Stimulated activated CD8-positive, alpha-beta memory T cell treated with anti-CD3 and anti-CD28 coated beads, Interleukin-4, amount 100 ng/mL, for 4 hours (primary cell): ENCODE data around the gene ROR1.

Source experiments
- DNase-seq, 2 donors: peaks; one replicate each; pipeline ENCODE4 v3.0.0-alpha.2; 2020; ENCODE audit warnings: low read depth in 2 of 2, low spot score in 1 of 2

ROR1 gene

DNA sequence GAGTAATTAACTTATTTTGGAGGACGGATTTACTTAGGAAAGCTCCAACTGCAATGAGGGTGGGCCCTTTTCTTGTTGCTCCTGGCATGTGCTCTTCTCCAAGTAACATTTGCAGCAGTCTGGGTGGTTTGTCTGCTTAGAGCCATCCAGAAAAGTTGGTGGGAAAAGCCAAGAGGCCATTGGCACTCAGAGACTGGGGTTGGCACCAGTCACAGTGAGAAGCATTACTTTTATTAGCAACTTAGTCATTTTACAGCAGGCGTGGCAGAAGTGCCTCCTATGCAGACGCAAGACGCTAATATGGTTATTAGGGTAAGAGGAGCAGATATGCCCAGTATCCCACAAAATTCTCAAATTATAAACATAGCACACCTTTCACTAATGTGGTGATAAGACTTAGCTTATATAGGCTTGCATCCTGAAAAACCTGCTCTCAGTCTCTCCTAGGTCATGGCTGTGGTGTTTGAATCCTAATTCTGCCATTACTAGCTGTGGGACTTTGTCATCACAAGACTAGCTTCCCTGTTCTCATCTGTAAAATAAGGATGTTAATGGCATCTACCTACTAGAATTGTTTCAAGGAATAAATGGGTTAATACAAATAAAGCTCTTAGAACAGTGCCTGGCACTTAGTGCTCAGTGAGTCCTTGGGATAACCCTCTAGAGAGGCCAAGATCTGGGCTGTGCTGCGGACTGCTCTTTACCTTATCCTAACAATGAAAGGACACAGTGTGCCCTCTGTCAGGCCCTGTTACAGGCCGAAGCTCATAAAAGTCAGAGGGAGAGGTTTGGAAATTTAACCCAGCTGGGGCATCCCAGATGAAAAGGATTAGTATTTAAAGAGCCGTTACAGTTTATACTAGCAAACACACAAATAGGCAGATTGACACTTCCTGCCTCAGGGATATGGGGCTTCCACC lies 154.6 kb downstream of the ROR1 start:
- no peak for DNase-seq

DNA sequence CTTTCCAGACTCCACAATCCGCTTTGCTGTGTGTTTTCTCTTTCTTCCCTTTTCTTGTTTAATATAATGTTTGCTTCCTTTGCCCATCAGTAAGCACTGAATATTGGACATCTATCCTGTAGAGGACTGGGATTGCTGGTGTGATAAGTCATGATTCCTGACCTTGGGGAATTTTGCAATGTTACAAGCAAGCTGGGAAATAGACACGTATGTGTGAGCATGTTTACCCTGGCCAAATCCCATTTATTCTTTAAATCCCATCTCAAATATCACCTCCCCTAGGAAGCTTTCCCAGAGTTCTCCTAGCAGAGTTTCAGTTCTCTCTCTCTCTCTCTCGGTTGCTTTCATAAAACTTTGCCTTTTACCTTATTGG lies 155.3 kb downstream of the ROR1 start:
- DNase-seq, result no peak

DNA sequence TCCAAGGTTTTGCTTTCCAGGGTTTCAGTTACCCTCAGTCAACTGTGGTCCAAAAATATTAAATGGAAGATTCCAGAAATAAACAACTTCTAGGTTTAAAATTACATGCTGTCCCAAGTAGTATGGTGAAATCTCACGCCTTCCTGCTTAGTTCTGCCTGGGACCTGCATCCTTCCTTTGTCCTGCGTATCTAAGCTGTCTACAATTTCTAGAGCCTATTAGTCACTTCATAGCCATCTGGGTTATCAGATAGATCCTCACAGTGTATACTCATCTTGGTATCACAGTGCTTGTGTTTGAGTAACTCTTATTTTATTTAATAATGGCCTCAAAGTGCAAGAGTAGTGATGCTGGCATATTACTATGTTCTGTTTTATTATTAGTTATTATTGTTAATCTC lies 157.7 kb downstream of the ROR1 start:
- DNase-seq, result no peak

DNA sequence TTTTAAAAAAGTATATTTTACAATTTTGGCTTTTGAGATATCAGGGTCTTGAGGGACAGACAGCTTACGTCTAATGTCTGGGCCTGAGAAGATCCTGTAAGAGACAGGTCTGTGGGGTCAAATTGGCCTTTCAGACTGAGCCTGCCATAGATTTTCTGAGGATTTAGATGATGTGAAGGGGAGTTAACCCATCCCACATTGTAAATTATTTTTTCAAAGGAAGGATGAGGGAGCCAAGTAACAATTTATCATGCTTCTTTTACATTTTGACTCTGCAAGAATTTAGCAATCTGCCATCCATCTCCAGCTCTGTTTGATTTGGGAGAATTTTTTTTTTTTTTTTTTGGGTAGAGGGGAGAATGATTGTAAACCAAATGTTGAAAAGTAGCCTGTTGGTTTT lies 160.9 kb downstream of the ROR1 start:
- DNase-seq, result no peak

DNA sequence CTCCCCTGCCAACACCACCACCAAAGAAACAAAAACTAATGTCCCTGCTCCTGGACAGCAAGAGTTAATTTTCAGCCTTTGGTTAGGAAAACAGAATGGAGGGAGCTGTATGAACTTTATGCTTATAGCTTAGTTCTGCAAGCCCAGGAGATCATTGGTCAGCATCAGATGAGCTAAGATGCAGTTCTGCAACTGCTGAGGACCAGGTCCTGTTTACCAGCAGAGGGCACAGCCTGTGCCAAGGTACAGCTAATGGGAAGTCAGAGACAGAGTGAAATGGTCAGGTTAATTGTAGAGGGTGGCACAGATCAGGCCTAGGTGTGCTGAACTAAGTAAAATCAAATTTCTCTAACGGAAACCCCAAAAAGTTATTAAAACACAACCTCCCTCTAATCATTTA lies 161.3 kb downstream of the ROR1 start:
- no peak for DNase-seq

DNA sequence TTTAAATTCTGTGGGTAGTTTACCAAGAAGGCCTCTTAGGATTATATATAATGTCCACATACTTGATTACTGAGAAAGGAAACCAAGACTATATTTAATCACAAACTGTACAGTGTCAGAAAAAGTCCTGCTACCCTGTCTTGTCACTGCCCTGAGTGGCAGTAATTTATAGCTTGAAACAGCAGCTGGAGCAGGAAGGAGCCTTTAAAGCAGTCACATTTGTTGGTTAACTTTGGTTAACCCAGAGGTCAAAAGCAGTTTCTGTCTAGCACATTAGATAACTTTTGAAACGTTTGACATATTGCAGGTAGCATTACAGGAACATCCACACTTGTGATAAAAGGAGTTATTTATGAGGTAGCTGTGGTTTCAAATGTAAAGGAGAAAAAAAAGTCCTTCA lies 161.7 kb downstream of the ROR1 start:
- no peak for DNase-seq

DNA sequence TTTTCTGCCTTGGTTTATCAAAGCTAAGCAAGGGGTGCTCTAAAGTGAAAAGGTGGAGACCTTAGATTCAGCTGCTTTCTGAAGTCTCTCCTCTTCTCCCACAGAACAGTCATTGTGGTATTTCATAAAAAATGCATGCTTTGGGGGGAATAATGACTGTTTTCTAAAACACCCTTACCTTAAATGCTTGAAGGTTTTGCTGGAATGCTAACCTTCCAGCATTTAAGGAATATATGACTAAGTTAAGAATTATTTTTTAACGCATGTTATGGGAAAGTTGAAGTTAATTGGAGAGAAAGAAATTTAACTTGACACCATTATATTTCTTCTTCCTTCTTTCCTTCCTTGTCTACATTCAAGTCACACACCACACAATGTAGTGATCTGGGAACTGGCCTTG lies 162.5 kb downstream of the ROR1 start:
- DNase-seq, result no peak

DNA sequence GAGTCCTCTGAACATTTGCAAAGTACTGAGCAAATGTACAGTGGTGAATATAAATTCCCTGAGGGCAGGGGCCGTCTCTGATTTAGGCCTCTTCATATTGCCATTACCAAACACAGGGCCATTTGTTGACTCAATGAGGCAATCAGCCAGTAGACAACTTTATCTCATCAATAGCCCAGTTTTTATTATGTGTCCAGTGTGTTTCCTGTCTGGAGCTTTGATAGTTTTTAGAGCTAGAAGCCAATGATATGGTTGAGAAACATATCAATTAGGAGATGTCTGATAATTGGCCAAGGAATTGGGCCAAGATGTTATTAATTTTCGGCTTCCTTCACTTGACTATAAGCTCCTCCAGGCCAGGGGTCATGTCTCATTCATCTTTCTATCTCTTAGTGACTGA lies 163.0 kb downstream of the ROR1 start:
- no peak for DNase-seq

DNA sequence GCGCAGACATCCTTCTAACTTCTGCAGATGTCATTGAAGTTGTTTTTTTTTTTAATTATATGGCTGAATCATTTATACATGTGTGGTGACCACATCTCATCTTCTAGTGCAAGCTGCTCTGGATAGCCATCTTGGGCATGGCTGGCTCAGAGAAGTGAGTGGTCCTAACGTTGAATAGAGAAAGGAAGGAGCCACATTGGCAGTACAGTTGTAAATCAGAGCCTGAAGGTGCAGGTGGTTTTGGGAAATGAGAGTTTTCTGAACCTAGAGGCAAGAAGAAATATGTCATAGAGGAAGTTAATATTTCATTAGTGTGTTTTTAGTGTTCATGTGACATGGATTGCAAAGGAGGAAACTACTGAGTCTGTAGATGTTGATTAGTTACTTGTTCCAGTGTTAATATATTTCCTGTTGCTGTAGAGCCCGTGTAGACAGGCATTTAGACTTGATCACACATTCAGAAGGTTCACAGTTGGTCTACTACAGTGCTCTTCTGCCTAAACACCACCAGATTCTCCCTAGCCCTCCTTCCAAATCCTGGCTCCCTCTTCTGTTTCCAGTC lies 163.7 kb downstream of the ROR1 start:
- no peak for DNase-seq

DNA sequence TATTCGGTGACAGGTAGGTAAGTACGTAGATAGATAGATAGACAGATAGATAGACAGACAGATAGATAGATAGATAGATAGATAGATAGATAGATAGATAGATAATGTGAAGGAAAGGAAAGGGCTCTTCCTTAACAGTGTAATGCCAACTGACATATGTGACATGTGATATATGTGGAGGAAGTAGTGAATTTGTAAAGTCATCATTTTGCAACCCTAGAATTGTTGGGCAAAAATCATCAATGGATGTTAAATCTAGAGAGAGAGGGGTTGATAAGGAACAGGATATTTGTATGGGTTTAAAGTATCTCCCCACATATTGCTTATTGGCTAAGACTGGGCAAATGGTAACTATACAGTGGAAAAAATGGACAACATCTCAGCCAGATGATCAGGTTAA lies 166.6 kb downstream of the ROR1 start:
- no peak for DNase-seq

DNA sequence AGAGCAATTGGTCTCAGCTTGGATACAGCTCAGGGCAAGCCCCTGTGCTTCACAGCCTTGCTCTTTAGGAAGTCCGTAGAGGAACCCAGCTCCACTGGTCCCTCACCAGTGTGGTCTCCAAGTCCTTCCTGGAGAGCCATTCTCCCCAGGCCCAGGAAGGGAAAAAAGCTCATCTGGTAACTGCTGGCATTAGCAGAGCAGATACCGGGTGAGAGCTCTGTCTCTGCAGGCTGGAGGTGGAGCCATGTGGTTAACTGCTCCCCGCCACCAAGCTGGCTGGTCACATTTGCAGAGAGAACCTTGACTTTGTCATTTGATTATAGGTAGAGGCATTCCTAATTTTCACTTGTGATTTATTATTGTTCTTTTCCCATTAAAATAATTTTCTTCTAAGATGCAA lies 169.6 kb downstream of the ROR1 start:
- no peak for DNase-seq

DNA sequence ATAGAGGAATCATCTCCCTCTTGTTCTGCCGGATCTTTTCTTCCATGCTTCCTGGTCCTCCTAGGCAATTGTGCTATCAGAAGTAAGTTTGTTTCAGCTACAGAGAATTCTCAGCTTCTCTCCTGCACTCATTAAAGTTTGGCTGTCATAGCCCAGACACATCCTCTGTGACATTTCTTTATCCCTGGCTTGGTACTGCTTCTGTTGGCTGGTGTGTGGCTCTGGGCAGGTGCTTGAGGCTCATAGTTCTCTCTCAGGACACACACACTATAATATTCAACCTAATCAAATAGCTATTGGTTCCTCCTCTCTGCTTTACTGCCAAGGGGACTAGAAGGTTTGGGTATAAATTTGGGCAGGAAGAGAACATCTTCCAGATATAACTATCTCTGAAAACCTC lies 172.1 kb downstream of the ROR1 start:
- DNase-seq, result no peak

DNA sequence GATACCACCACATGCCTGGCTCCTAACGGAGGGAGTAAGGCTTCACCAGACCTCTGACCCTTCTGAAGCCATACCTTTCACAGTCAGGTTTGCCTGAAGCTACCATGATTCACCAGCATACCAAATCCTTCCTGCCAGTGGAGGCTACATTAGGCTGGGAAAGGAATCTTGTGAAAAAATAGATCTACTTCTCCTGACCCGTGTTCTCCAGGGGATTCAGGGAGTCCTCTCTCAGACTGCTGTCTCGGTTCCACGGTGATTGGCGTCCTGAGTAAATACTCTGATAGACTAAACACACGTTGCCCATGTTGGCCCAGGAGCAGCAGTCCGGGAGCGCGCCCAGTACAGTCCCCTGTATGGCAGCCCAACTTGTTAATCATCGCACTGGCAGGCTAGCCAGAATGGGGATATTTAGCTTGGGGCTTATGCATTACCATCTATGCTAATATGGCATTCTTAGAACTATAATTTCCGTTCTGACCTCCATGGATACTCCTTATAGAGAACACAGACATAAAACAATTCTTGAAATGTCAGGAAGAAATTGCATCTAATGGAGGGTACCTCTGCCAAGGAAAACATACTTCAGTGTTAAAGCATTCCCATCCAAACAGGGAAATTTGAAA lies 173.2 kb downstream of the ROR1 start:
- DNase-seq, result no peak

DNA sequence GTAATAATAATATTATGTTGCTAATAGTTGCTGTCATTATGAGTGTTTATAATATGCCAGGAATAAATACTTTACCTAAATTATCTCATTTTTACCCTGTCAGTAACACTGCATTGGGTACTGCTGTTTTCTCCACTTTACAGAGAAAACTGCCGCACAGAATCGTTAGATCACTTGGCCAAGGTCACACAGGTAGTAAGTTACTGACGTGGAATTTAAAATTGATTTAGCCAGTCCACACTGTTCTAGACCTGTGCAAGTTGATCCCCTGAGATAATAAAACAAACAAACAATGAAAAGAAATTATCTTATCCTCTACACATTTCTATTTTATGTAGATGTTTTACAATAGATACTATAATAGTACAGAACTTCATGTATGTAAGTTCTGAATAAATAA lies 174.1 kb downstream of the ROR1 start:
- DNase-seq, result no peak

DNA sequence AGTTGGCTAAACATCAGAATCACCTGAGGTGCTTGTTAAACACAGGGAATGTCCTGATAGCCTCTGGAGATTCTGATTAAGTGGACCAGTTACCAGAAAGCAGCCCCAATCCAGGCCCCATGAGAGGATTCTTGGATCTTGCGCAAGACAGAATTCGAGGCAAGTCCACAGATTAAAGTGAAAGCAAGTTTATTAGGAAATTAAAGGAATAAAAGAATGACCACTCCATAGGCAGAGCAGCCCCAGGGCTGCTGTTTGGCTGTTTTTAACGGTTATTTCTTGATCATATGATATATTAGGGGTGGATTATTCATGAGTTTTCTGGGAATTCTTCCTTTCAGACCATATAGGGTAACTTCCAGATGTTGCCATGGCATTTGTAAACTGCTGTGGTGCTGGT lies 176.2 kb downstream of the ROR1 start:
- no peak for DNase-seq

DNA sequence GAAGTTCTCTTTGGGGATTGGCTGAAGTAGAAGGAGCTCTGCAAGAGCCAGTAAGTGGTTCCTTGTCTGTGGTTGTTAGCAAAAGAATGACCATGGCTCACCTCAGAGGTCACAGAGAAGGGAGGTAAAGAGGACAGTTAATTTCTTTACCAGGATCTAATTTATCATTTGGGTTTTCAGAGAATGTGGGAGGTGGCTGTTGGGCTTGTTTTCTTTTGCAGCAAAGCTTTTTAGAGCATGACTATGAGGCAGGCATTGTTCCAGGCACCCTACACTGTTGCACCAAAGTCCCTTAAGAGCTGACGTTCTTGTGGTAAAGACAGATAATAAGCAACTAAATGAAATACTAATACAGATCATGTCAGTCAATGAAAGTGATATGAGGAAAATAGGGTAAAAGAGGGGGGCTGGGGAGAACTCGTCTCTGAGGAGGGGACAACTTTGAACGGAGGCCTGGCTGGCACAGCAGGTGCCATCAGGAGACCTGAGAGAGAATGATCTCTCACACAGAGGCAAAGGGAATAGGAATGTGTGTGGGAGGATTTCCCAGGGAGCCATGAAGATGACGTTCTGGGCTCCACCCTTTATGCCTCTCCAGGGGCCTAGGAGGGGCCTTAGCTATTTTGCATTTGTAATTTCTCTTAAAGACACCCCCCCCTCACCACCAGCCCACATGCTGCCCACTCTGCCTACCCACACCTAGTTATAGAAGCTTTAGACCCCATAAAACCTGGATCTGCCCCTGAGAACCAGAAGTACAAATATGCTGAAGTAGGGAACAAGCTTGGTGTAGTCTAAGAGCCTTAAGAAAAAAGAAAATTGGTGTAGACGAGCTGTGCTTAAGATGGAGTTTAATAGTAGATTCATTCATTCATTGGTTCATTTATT lies 177.5 kb downstream of the ROR1 start:
- DNase-seq, result no peak

DNA sequence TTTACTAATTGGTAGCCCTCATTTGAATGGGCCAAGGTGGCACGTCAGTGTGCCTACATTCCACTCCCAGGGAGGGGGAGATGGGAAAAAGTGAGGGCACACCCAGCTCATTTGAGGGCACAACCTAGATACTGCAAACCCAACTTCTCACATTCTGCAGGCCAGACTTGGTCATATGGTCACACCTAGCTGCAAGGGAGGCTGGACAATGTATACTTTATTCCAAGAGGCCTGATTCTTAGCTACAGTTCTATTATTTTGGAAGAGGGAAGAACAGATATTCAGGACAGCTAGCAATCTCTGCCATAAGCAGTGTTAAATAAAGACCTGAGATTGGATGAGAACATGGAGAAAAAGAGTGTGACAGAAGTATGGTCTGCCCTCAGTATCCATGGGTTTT lies 180.4 kb downstream of the ROR1 start:
- DNase-seq, result no peak

DNA sequence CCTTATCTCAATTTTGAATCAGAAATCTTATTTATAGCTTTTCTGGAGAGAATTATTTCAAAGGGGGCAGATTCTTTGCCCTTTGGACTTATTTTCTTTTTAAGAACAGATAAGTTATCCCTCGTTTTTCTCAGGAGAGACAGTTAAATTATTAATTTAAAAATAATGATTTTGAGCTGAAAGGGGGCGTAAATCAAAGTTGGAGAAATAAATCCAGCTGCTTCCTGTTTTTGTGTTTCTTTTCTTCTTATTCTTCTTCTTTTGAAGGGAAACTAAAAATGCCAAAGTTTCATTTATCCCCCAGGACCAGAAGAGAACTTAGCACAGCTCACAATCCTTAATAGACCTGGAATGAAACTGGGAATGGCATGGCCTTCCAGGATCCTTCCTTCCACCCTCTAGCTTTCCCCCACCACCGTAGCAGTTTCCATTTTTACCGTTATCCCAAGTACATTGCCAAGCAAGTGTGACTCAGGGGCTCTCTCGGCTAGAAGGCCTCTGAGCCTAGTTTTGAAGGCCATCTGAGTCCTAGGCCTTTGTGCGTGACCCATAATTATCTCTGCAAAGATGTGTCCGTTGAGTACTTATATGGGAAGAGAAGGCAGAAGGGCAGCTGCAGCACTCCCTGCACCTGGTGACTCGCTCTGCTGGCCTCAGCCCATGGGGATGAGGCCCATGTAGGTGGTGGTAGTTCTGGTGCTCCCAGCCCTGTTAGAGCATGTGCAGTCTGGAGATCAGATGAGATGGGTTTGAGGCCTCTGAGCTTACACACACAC lies 181.7 kb downstream of the ROR1 start:
- no peak for DNase-seq

DNA sequence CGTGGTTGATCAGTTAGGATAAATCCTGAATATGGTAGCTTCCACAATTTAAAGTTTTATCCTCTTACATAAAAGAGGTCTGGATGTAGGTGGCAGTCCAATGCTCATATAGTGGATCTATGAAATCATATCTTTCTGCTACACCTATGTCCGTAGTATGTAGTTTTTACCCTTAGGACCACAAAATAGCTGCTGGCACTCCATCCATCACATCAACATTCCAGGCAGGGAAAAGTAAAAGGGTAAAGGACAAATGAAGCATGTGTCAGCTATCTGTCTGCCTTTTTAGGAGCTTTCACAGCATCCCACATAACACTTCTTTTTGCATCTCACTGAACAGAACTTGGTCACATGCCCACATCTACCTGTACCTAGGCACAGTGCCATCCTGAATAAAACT lies 184.7 kb downstream of the ROR1 start:
- DNase-seq, result no peak

DNA sequence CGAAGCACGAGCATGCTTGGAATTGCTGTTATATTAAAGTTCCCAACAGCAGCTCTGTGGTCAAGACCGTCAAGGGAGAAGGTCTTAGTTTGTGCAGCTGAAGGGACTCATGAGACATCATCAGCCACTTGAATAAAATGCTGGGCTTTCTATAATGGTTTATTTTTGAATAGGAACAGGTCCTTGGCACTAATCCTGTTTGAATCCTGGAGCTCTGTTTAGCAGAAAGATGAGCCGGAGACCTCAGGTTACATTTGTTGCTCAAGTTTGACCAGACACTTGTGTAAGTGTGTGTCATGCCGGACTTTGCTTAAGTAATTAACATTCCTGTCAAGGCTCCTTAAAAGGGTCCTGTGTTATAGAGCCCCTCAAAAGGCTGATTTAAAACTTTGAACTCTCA lies 186.5 kb downstream of the ROR1 start:
- DNase-seq, result no peak

DNA sequence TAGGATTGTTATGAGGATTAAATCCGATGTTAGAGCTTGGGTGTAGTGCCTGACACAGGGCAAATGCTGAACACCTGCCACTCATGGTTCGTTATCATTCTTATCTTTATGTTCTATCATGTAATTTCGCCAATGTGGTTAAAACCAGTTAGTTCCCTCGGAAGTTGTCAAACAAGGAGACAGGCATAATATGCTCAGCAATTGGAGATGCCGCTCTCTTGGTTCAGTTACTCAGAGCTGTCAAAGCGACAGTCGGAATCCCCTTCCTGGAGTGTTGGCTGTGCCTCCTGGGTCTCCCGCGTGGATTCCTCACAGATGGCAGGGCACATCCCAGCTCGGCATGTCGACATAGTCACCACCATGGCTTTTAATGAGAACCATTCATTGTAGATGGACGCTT lies 192.2 kb downstream of the ROR1 start:
- no peak for DNase-seq
